Mesothelial cell of epicardium (in vitro differentiated cells): ENCODE data around the gene FGFR4. TPM values are rescaled to one million over a fixed set of nuclear protein-coding genes. Genes with fewer than 3 reads are reported as not detected.

ENCODE experiments used
- DNase-seq, 2 experiments: peaks; one replicate each; pipeline ENCODE4 v3.0.0; 2021; ENCODE audit warnings: low spot score in 2 of 2; ENCODE audit not compliant: unreplicated experiment in 2 of 2
- H3K27ac Mint-ChIP-seq: 2 replicates; pipeline ENCODE4 v1.8.0; 2021; ENCODE audit warnings: mixed read lengths
- H3K27me3 Mint-ChIP-seq: 2 replicates; pipeline ENCODE4 v1.8.0; 2021; ENCODE audit warnings: low read depth, mixed read lengths
- H3K36me3 Mint-ChIP-seq: 2 replicates; pipeline ENCODE4 v1.8.0; 2021; ENCODE audit warnings: mixed read lengths
- H3K4me1 Mint-ChIP-seq: 2 replicates; pipeline ENCODE4 v1.8.0; 2021; ENCODE audit warnings: mixed read lengths
- H3K4me3 Mint-ChIP-seq: 2 replicates; pipeline ENCODE4 v1.8.0; 2021; ENCODE audit warnings: mild to moderate bottlenecking, moderate library complexity, mixed read lengths
- H3K9me3 Mint-ChIP-seq: 2 replicates; pipeline ENCODE4 v1.8.0; 2021; ENCODE audit warnings: mixed read lengths
- CTCF ChIP-seq: fragments of 200-600 bp; sonication (generic); IDR thresholded peaks from one replicate; pipeline ENCODE4 v1.5.0; 2021; ENCODE audit warnings: antibody characterized with exemption; ENCODE audit not compliant: unreplicated experiment
- total RNA-seq: library from RNA; stranded (reverse); gene quantifications from 3 replicates; pipeline ENCODE4 v1.2.1, GENCODE V29; 2021

Gene FGFR4
- total RNA-seq, 1 donor from 2014 or later, result 5.9 TPM

DNA sequence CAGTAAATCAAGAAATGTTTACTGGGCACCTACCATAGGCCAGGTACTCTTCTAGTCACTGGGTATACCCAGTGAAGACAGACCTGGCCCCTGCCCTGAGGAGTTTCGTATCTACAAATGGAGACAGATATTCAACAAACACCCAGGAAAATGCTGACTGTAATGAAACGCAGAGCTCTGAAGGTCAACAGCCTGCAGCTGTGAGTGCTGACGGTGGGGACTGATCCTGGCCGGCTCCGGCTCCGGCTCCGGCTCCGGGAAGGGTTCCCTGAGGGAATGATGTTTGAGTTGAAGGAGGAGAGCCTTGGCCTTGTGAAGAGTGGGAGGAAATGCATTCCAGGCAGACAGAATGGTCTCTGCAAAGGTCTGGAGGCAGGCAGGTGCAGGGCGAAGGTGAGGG, 23.1 kb downstream of the FGFR4 start:
- Mint-ChIP-seq H3K4me3 (no peak overlapping the region), H3K27ac (no peak overlapping the region)
- DNase-seq, result no peak

DNA sequence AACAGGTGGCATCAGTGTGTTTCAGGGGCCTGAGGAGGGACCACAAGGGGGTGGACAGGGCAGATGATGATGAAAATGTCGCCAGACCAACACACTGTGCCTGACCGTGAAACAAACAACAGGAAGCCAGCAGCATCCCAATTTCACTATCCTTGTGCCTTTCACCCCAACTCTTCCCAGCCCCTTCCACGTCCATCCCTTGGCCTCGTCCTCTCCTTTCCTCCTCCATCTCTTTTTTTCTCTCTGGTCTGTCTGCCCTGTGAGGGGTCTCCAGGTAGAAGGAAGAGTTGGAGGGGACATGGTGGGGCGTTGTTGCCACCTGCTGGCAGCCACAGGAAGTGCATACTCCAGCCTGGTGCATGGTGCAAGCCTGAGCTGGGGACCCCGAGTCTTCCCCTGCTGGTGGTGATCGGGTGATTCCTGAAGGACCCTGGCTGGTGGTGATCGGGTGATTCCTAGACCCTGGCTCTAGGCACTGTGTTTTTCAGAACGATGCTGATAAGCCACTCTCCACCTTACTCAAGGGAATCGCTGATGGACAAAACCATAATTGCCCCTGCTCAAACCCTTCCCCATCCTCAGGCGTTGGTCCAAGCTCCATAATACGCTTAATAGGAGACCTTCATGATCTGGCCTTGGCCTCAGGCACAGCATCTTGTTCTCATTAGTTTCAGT, 25.1 kb downstream of the FGFR4 start:
- H3K4me3 Mint-ChIP-seq, result no peak overlapping the region
- peak; percentile 91 for TF ChIP-seq CTCF

More for the DNA sequence above, 23.1 kb downstream of the FGFR4 start:
- H3K4me1 Mint-ChIP-seq, result peaks cover 2% of the 10 kb centered on the region
- no peaks in the 10 kb centered on the region for H3K36me3 Mint-ChIP-seq
- no peaks in the 10 kb centered on the region for H3K27me3 Mint-ChIP-seq
- no peaks in the 10 kb centered on the region for H3K9me3 Mint-ChIP-seq
- no peak for TF ChIP-seq CTCF

GRCh38 chr5:177112589-177113220, 26.0 kb downstream of the FGFR4 start:
- Mint-ChIP-seq H3K36me3 (no peaks in the 10 kb centered on the region), H3K27me3 (no peaks in the 10 kb centered on the region), H3K9me3 (no peaks in the 10 kb centered on the region), H3K4me1 (peaks cover 2% of the 10 kb centered on the region), H3K4me3 (no peak overlapping the region), H3K27ac (no peak overlapping the region)
- TF ChIP-seq CTCF, result no peak
- no peak for DNase-seq

More for the DNA sequence above, 25.1 kb downstream of the FGFR4 start:
- DNase-seq, result peak; percentile 48 to 84
- no peaks in the 10 kb centered on the region for H3K9me3 Mint-ChIP-seq
- peaks cover 2% of the 10 kb centered on the region for H3K4me1 Mint-ChIP-seq
- H3K27ac Mint-ChIP-seq, result no peak overlapping the region
- no peaks in the 10 kb centered on the region for H3K27me3 Mint-ChIP-seq
- no peaks in the 10 kb centered on the region for H3K36me3 Mint-ChIP-seq

GRCh38 chr5:177113566-177114424, 27.1 kb downstream of the FGFR4 start:
- H3K4me3 Mint-ChIP-seq, result no peak overlapping the region
- H3K36me3 Mint-ChIP-seq, result no peaks in the 10 kb centered on the region
- no peak overlapping the region for H3K27ac Mint-ChIP-seq
- TF ChIP-seq CTCF, result peak; percentile 86
- peak in 1 of 2 experiments; percentile 88 for DNase-seq
- no peaks in the 10 kb centered on the region for H3K27me3 Mint-ChIP-seq
- no peaks in the 10 kb centered on the region for H3K9me3 Mint-ChIP-seq
- H3K4me1 Mint-ChIP-seq, result peaks cover 2% of the 10 kb centered on the region

- no peak overlapping the region for H3K4me3 Mint-ChIP-seq
- DNase-seq, result no peak
- no peaks in the 10 kb centered on the region for H3K9me3 Mint-ChIP-seq
- peak overlapping the region; percentile 3 for H3K27ac Mint-ChIP-seq
- H3K27me3 Mint-ChIP-seq, result no peaks in the 10 kb centered on the region
- TF ChIP-seq CTCF, result no peak
- H3K36me3 Mint-ChIP-seq, result no peaks in the 10 kb centered on the region
- H3K4me1 Mint-ChIP-seq, result no peaks in the 10 kb centered on the region
These were observed 30.1 kb downstream of the FGFR4 start for GRCh38 chr5:177116631-177117373.
